ENCODE data around the gene CEP128. TPM values are rescaled to one million over a fixed set of nuclear protein-coding genes. Genes with fewer than 3 reads are reported as not detected.

The CEP128 gene
- total and polyA plus RNA-seq, 2 donors from 2014 or later, result 0.43 to 9.0 TPM

GRCh38 chr14:80930836-80931389 lies 10.6 kb downstream of the CEP128 start:
- H3K4me3 ChIP-seq (ENCODE audit: low read length in 3 of 3), result no peak overlapping the region
- no peak overlapping the region for H3K27ac ChIP-seq (ENCODE audit: low read depth in 2 of 2, low read length in 2 of 2)
- H3K36me3 ChIP-seq (ENCODE audit: control insufficient read depth in 2 of 3, insufficient read depth in 3 of 3, low read length in 3 of 3), result no peaks in the 10 kb centered on the region
- H3K9ac ChIP-seq (ENCODE audit: low read length in 3 of 3), result no peak overlapping the region
- intact Hi-C loops (cut with DNase I), result no loop called here
- no peaks in the 10 kb centered on the region for H3K9me3 ChIP-seq (ENCODE audit: control insufficient read depth in 2 of 3, insufficient read depth in 1 of 3, low read length in 3 of 3)
- no peaks in the 10 kb centered on the region for H3K4me1 ChIP-seq (ENCODE audit: control insufficient read depth in 2 of 3, insufficient read depth in 2 of 3, low read depth in 1 of 3, low read length in 3 of 3)
- DNase-seq, result no peak
- TF ChIP-seq, protein P1, sequence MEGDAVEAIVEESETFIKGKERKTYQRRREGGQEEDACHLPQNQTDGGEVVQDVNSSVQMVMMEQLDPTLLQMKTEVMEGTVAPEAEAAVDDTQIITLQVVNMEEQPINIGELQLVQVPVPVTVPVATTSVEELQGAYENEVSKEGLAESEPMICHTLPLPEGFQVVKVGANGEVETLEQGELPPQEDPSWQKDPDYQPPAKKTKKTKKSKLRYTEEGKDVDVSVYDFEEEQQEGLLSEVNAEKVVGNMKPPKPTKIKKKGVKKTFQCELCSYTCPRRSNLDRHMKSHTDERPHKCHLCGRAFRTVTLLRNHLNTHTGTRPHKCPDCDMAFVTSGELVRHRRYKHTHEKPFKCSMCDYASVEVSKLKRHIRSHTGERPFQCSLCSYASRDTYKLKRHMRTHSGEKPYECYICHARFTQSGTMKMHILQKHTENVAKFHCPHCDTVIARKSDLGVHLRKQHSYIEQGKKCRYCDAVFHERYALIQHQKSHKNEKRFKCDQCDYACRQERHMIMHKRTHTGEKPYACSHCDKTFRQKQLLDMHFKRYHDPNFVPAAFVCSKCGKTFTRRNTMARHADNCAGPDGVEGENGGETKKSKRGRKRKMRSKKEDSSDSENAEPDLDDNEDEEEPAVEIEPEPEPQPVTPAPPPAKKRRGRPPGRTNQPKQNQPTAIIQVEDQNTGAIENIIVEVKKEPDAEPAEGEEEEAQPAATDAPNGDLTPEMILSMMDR (IDR thresholded peaks at IDR 0.05; ENCODE audit: borderline replicate concordance, extremely low read depth, insufficient read depth), result no peak
- FAIRE-seq, result no peak
- H3K27me3 ChIP-seq (ENCODE audit: control insufficient read depth, insufficient read depth, low read length), result no peaks in the 10 kb centered on the region

DNA sequence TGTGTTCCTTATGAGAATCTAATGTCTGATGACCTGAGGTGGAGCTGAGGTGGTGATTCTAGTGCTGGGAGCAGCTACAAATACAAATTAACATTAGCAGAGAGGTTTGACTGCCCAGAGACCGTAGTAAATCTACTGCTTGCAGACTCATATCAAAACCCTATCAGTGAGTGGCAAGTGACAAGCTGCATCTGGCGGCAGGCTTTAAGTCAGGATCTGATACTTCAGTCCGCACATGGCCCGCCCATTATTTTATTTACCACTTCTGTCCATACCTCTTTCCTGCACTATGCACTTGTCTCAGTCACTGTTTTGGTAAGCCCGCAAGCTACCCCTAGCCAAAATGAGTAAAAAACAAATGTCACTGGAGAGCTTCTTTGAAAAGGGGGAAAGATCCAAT lies 11.4 kb downstream of the CEP128 start:
- Histone ChIP-seq H3K36me3 (ENCODE audit: control insufficient read depth in 2 of 3, insufficient read depth in 3 of 3, low read length in 3 of 3) (no peaks in the 10 kb centered on the region), H3K9me3 (ENCODE audit: control insufficient read depth in 2 of 3, insufficient read depth in 1 of 3, low read length in 3 of 3) (no peaks in the 10 kb centered on the region), H3K9ac (ENCODE audit: low read length in 3 of 3) (no peak overlapping the region), H3K27me3 (ENCODE audit: control insufficient read depth, insufficient read depth, low read length) (no peaks in the 10 kb centered on the region), H3K27ac (ENCODE audit: low read depth in 2 of 2, low read length in 2 of 2) (no peak overlapping the region), H3K4me3 (ENCODE audit: low read length in 3 of 3) (no peak overlapping the region), H3K4me1 (ENCODE audit: control insufficient read depth in 2 of 3, insufficient read depth in 2 of 3, low read depth in 1 of 3, low read length in 3 of 3) (no peaks in the 10 kb centered on the region)
- intact Hi-C loops (cut with DNase I), result no loop called here
- DNase-seq (no peak), FAIRE-seq (no peak)
- TF ChIP-seq, protein P1 (IDR thresholded peaks at IDR 0.05; ENCODE audit: borderline replicate concordance, extremely low read depth, insufficient read depth), result no peak

DNA sequence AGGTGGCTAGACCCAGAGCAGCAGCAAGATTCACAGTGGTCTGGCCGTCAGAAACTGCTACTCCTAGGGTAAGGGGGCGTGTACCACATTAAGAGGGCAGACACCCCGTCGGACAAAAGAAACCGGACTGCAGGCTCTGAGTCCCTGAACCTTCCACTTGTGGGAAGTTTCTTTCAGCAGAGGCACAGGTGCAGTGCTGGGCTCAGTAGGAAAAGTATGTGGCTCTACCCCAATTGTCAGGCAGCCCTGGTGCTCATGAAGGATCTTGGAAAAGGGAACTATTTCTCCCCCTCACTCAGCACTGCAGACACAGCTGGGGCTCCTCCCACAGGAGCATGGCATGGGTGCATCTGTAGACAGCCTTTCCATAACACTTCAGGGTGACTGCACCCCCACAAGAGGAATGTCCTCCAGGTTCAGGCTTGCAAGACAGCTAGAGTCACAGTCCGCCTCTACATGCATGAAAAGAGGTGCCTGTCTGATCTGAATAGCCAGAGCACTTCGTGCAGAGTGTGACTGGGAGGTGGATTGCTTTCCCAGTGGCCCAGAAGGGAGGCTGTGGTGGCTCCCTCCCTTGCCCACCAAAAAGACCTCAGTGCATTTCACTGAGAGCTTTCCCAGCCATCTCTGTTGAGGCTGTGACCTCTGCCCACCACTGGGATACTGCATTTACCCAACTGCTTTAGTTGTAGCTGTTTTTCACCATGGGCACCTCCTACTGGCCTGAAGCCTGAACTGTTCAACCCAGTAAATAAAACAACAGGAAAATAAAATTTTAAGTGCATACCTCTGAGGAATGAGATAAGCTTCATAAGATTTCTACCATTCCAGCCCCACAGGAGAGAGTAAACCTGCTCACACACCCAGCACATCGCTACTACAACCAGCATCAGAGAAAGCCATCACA lies 14.2 kb downstream of the CEP128 start:
- H3K36me3 ChIP-seq (ENCODE audit: control insufficient read depth in 2 of 3, insufficient read depth in 3 of 3, low read length in 3 of 3), result no peaks in the 10 kb centered on the region
- H3K9ac ChIP-seq (ENCODE audit: low read length in 3 of 3), result no peak overlapping the region
- DNase-seq (no peak), FAIRE-seq (no peak)
- no peaks in the 10 kb centered on the region for H3K27me3 ChIP-seq (ENCODE audit: control insufficient read depth, insufficient read depth, low read length)
- no peaks in the 10 kb centered on the region for H3K4me1 ChIP-seq (ENCODE audit: control insufficient read depth in 2 of 3, insufficient read depth in 2 of 3, low read depth in 1 of 3, low read length in 3 of 3)
- H3K9me3 ChIP-seq (ENCODE audit: control insufficient read depth in 2 of 3, insufficient read depth in 1 of 3, low read length in 3 of 3), result no peaks in the 10 kb centered on the region
- no peak overlapping the region for H3K27ac ChIP-seq (ENCODE audit: low read depth in 2 of 2, low read length in 2 of 2)
- TF ChIP-seq, protein P1 (IDR thresholded peaks at IDR 0.05; ENCODE audit: borderline replicate concordance, extremely low read depth, insufficient read depth), result no peak
- no peak overlapping the region for H3K4me3 ChIP-seq (ENCODE audit: low read length in 3 of 3)
- intact Hi-C loops (cut with DNase I), result no loop called here
